WERI-Rb-1 (cell line): ENCODE results near the gene CSRNP3.
"Not testable (repeated sequence)": the region's sequence is repeated elsewhere in the genome, so short reads cannot be mapped to it uniquely, and the experiment has no call there.

Experiments used
- DNase-seq: peaks from one replicate; pipeline ENCODE4 v3.0.0-alpha.2; 2020
- H3K27ac ChIP-seq: fragments of 250-450 bp; sonication (Bioruptor Pico); 2 replicates; pipeline ENCODE4 v1.5.1; 2020; ENCODE audit warnings: mild to moderate bottlenecking, moderate library complexity
- H3K27me3 ChIP-seq: fragments of 250-450 bp; sonication (Bioruptor Pico); 2 replicates; pipeline ENCODE4 v1.5.1; 2021; ENCODE audit warnings: mild to moderate bottlenecking, low read depth, moderate library complexity; ENCODE audit not compliant: insufficient read depth, severe bottlenecking
- H3K36me3 ChIP-seq: fragments of 250-450 bp; sonication (Bioruptor Pico); 2 replicates; pipeline ENCODE4 v1.5.1; 2020; ENCODE audit warnings: mild to moderate bottlenecking, moderate library complexity
- H3K4me3 ChIP-seq: 2 replicates; pipeline ENCODE4 v1.5.1; 2011; ENCODE audit warnings: low read depth, mild to moderate bottlenecking, control low read depth, low read length
- H3K9me3 ChIP-seq: fragments of 250-450 bp; sonication (Bioruptor Pico); 2 replicates; pipeline ENCODE4 v1.5.1; 2021; ENCODE audit warnings: mild to moderate bottlenecking, moderate library complexity; ENCODE audit not compliant: severe bottlenecking
- CTCF ChIP-seq: IDR thresholded peaks from 2 replicates; pipeline ENCODE4 v1.5.1; 2011; ENCODE audit warnings: low read depth, mild to moderate bottlenecking, control low read depth, inconsistent platforms, low read length

The CSRNP3 gene

GRCh38 chr2:165648801-165649200, 179.3 kb downstream of the CSRNP3 start:
- no peaks in the 10 kb centered on the region for H3K27me3 ChIP-seq
- TF ChIP-seq CTCF, result no peak
- H3K36me3 ChIP-seq, result no peaks in the 10 kb centered on the region
- H3K4me3 ChIP-seq, result no peak overlapping the region
- DNase-seq, result no peak
- no peaks in the 10 kb centered on the region for H3K9me3 ChIP-seq
- no peak overlapping the region for H3K27ac ChIP-seq

DNA sequence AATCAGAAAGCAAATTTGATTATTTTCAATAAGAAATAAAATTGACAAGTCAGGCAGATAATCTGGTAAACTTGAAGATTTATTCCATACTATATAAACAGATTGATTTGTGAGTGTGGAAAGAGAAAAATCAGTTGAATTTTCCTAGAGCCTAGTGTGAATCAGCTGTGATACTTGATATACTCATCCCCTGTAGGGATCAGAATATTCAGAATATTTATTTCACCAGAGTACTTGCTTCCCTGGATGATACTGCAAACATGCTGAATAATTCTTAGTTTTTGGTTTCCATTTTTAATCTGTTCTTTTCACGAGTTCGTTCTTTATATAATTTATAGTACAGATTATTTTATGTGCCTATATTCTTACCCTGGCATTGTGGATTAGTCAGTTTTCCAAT, 181.7 kb downstream of the CSRNP3 start:
- DNase-seq, result no peak
- H3K27ac ChIP-seq, result no peak overlapping the region
- no peaks in the 10 kb centered on the region for H3K27me3 ChIP-seq
- no peaks in the 10 kb centered on the region for H3K36me3 ChIP-seq
- H3K9me3 ChIP-seq, result no peaks in the 10 kb centered on the region
- no peak for TF ChIP-seq CTCF
- H3K4me3 ChIP-seq, result no peak overlapping the region

DNA sequence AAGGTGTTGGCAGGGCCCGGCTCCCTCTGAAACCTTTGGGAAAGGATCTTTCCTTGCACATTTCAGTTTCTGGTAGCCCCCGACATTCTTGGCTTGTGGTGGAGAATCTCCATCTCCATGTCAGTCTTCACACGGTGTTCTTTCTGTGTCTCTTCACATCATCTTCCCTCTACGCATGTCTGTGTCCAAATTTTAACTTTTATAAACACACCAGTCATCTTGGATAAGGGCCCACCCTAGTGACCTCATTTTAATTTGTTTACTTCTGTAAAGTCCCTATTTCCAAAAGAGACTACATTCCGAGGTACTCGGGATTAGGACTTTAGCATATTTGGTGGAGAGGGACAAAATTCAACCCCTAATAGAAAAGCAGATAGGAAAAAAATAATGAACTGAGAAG, 186.2 kb downstream of the CSRNP3 start:
- TF ChIP-seq CTCF, result no peak
- H3K9me3 ChIP-seq, result no peaks in the 10 kb centered on the region
- H3K4me3 ChIP-seq, result no peak overlapping the region
- H3K36me3 ChIP-seq, result no peaks in the 10 kb centered on the region
- DNase-seq, result no peak
- no peaks in the 10 kb centered on the region for H3K27me3 ChIP-seq
- H3K27ac ChIP-seq, result no peak overlapping the region

DNA sequence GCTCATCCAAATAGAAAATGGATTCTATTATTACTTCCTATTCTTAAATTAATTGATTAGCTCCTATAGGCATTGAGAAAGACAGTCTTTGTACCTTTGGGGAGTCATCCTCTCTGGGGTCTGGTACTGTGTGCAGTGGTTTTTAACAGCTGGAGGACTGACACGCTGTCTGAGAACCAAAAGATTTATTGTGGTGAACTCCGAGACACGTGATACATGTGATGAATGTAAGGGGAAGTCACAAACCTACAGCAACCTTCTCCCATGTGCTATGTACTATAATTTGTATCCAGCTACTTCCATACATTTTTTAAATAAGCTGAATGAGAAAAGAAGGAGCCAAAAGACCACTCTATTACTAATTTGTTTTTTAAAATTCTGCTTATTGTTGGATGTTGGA, 190.9 kb downstream of the CSRNP3 start:
- Histone ChIP-seq H3K36me3 (no peaks in the 10 kb centered on the region), H3K4me3 (no peak overlapping the region), H3K27ac (no peak overlapping the region), H3K27me3 (no peaks in the 10 kb centered on the region), H3K9me3 (no peaks in the 10 kb centered on the region)
- no peak for DNase-seq
- no peak for TF ChIP-seq CTCF

- H3K27ac ChIP-seq, result no peak overlapping the region
- H3K4me3 ChIP-seq, result no peak overlapping the region
- H3K9me3 ChIP-seq, result no peaks in the 10 kb centered on the region
- TF ChIP-seq CTCF, result no peak
- no peaks in the 10 kb centered on the region for H3K36me3 ChIP-seq
- H3K27me3 ChIP-seq, result no peaks in the 10 kb centered on the region
- no peak for DNase-seq
Observed at GRCh38 chr2:165662720-165663119, 193.2 kb downstream of the CSRNP3 start.

- Histone ChIP-seq H3K27ac (no peak overlapping the region), H3K36me3 (no peaks in the 10 kb centered on the region)
- no peak for TF ChIP-seq CTCF
Observed at GRCh38 chr2:165665614-165666013, 196.1 kb downstream of the CSRNP3 start.

GRCh38 chr2:165666073-165666472, 196.6 kb downstream of the CSRNP3 start:
- not testable (repeated sequence) for H3K9me3 ChIP-seq, H3K4me3 ChIP-seq, DNase-seq, H3K27ac ChIP-seq, H3K36me3 ChIP-seq, H3K27me3 ChIP-seq

More at GRCh38 chr2:165665614-165666013, 196.1 kb downstream of the CSRNP3 start:
- no peak overlapping the region for H3K4me3 ChIP-seq
- no peaks in the 10 kb centered on the region for H3K9me3 ChIP-seq
- H3K27me3 ChIP-seq, result no peaks in the 10 kb centered on the region
- DNase-seq, result no peak
